ENCODE data around the gene PLSCR3.
"Not testable (repeated sequence)": the region's sequence is repeated elsewhere in the genome, so short reads cannot be mapped to it uniquely, and the experiment has no call there.

Gene PLSCR3

DNA sequence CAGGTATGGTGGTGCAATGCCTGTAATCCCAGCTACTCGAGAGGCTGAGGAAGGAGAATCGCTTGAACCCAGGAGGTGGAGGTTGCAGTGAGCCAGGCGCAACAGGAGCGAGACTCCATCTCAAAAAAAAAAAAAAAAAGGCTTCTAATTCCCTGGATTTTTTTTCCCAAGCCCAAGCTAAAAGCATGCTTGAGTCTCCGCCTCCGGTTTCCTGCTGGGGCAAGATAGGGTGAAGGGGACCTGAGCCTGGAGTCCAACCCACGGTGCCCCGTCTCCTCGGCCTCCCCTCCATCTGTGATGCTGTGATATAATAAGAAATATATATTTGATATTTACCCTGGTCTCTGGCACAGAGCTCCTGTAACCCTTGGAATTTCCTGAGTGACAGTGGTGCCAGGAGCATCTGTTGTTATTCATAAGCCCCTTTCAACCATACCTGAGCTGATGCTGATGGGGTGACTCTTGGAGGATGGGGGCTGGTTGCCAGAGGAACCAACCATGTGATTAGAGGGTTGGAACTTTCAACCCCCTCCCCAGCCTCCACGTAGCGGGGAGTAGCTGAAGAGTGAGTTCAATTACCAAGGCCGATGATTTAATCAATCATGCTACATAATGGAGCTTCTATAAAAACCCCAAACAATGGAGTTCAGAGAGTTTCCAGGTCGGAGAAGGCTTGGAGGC, 26.3 kb downstream of the PLSCR3 start:
- Histone ChIP-seq H4K20me1 (ENCODE audit: insufficient read depth, low read length, poor library complexity, severe bottlenecking) (no peaks in the 10 kb centered on the region), H3K9me3 (ENCODE audit: insufficient read depth, low read depth, low read length) (no peaks in the 10 kb centered on the region), H3K4me2 (ENCODE audit: low read depth, low read length, poor library complexity, severe bottlenecking) (no peak overlapping the region), H3K27me3 (ENCODE audit: insufficient read depth, low read length, poor library complexity, severe bottlenecking) (no peaks in the 10 kb centered on the region), H3K4me1 (ENCODE audit: insufficient read depth, low read length, poor library complexity, severe bottlenecking) (no peaks in the 10 kb centered on the region), H3K4me3 (ENCODE audit: low read length, poor library complexity, severe bottlenecking) (no peak overlapping the region), H3K79me2 (ENCODE audit: insufficient read depth, low read length) (no peaks in the 10 kb centered on the region), H3K9me2 (replicated peaks; ENCODE audit: low read depth, low read length) (no peaks in the 10 kb centered on the region), H3K9ac (ENCODE audit: low read depth, low read length, poor library complexity, severe bottlenecking) (no peak overlapping the region), H2AFZ (ENCODE audit: low read length) (no peak overlapping the region), H3K36me3 (ENCODE audit: insufficient read depth, low read length) (no peaks in the 10 kb centered on the region), H3F3A (ENCODE audit: low read depth) (no peaks in the 10 kb centered on the region)
- no peak for TF ChIP-seq EZH2phosphoT487 (IDR thresholded peaks at IDR 0.05; ENCODE audit: borderline replicate concordance)
- TF ChIP-seq, protein P1, sequence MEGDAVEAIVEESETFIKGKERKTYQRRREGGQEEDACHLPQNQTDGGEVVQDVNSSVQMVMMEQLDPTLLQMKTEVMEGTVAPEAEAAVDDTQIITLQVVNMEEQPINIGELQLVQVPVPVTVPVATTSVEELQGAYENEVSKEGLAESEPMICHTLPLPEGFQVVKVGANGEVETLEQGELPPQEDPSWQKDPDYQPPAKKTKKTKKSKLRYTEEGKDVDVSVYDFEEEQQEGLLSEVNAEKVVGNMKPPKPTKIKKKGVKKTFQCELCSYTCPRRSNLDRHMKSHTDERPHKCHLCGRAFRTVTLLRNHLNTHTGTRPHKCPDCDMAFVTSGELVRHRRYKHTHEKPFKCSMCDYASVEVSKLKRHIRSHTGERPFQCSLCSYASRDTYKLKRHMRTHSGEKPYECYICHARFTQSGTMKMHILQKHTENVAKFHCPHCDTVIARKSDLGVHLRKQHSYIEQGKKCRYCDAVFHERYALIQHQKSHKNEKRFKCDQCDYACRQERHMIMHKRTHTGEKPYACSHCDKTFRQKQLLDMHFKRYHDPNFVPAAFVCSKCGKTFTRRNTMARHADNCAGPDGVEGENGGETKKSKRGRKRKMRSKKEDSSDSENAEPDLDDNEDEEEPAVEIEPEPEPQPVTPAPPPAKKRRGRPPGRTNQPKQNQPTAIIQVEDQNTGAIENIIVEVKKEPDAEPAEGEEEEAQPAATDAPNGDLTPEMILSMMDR (conservative IDR thresholded peaks at IDR 0.05; ENCODE audit: low read length) = no peak

DNA sequence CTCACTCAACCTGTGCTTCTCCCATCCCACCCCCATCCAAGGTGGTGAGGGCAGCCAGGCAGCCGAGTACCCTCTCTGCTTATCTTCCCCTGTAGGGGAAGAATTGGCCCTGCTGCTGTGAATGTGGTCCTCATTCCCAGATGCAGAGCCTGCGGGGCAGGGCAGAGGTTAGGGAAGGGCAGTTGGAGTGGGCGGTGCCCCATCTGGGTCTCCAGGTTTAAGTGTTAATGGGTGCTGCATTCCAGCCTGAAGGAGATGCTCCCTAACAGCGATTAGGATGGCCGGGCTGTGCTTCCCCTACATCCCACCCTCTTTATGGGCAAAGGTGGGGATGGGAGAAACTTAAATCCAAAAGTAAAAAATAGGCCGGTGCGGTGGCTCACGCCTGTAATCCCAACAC, 27.2 kb downstream of the PLSCR3 start:
- Histone ChIP-seq H3F3A (ENCODE audit: low read depth) (no peaks in the 10 kb centered on the region), H3K9me2 (replicated peaks; ENCODE audit: low read depth, low read length) (no peaks in the 10 kb centered on the region), H3K36me3 (ENCODE audit: insufficient read depth, low read length) (no peaks in the 10 kb centered on the region), H3K79me2 (ENCODE audit: insufficient read depth, low read length) (no peaks in the 10 kb centered on the region), H2AFZ (ENCODE audit: low read length) (no peak overlapping the region), H3K9me3 (ENCODE audit: insufficient read depth, low read depth, low read length) (no peaks in the 10 kb centered on the region), H3K4me2 (ENCODE audit: low read depth, low read length, poor library complexity, severe bottlenecking) (no peak overlapping the region), H3K27me3 (ENCODE audit: insufficient read depth, low read length, poor library complexity, severe bottlenecking) (no peaks in the 10 kb centered on the region), H3K9ac (ENCODE audit: low read depth, low read length, poor library complexity, severe bottlenecking) (no peak overlapping the region), H3K4me1 (ENCODE audit: insufficient read depth, low read length, poor library complexity, severe bottlenecking) (no peaks in the 10 kb centered on the region), H4K20me1 (ENCODE audit: insufficient read depth, low read length, poor library complexity, severe bottlenecking) (no peaks in the 10 kb centered on the region), H3K4me3 (ENCODE audit: low read length, poor library complexity, severe bottlenecking) (no peak overlapping the region)
- TF ChIP-seq, protein P1 (conservative IDR thresholded peaks at IDR 0.05; ENCODE audit: low read length) = no peak
- no peak for TF ChIP-seq EZH2phosphoT487 (IDR thresholded peaks at IDR 0.05; ENCODE audit: borderline replicate concordance)

DNA sequence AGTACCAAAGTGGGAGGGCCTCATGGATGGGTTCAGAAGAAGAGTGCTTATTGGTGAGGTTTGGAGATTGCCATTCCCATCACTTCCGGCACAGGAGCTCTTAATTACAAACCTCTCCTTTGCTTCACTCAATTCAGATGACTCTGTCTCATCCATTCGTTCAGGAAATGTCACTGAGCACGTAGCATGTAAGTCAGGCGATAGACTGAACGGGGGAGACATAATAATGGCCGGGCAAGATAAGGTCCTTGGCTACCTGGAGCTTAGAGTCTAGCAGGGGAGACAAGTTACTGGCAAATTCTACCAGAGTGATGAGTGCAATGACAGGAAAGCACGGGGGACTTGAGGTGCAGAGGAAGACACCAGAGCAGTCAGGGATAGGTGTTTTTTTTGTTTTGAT, 28.4 kb downstream of the PLSCR3 start:
- not testable (repeated sequence) for H3K9me2 ChIP-seq (replicated peaks; ENCODE audit: low read depth, low read length); H2AFZ ChIP-seq (ENCODE audit: low read length); H3K79me2 ChIP-seq (ENCODE audit: insufficient read depth, low read length); H3F3A ChIP-seq (ENCODE audit: low read depth); H3K4me1 ChIP-seq (ENCODE audit: insufficient read depth, low read length, poor library complexity, severe bottlenecking); H3K9me3 ChIP-seq (ENCODE audit: insufficient read depth, low read depth, low read length); H3K4me3 ChIP-seq (ENCODE audit: low read length, poor library complexity, severe bottlenecking); H3K36me3 ChIP-seq (ENCODE audit: insufficient read depth, low read length); H3K27me3 ChIP-seq (ENCODE audit: insufficient read depth, low read length, poor library complexity, severe bottlenecking); H3K9ac ChIP-seq (ENCODE audit: low read depth, low read length, poor library complexity, severe bottlenecking); H3K4me2 ChIP-seq (ENCODE audit: low read depth, low read length, poor library complexity, severe bottlenecking); H4K20me1 ChIP-seq (ENCODE audit: insufficient read depth, low read length, poor library complexity, severe bottlenecking)

DNA sequence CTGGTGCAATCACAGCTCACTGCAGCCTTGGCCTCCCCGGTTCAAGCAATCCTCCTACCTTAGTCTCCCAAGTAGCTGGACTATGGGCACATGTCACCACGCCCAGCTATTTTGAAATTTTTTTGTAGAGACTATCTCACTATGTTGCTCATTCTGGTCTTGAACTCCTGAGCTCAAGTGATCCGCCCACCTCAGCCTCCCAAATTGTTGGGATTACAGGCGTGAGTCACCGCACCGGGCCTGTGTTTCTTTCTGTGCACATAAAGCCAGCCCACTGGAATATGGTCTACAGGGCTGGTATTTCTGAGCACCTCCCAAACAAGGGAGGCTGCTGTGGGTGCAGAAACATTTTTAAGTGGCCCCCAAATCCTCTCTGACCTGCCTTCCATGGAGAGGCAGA, 31.0 kb downstream of the PLSCR3 start:
- no peak overlapping the region for H3K4me2 ChIP-seq (ENCODE audit: low read depth, low read length, poor library complexity, severe bottlenecking)
- no peaks in the 10 kb centered on the region for H3K9me2 ChIP-seq (replicated peaks; ENCODE audit: low read depth, low read length)
- H3K4me3 ChIP-seq (ENCODE audit: low read length, poor library complexity, severe bottlenecking) = no peak overlapping the region
- no peak overlapping the region for H3K9ac ChIP-seq (ENCODE audit: low read depth, low read length, poor library complexity, severe bottlenecking)
- no peak for TF ChIP-seq EZH2phosphoT487 (IDR thresholded peaks at IDR 0.05; ENCODE audit: borderline replicate concordance)
- TF ChIP-seq, protein P1 (conservative IDR thresholded peaks at IDR 0.05; ENCODE audit: low read length) = no peak
- H3K4me1 ChIP-seq (ENCODE audit: insufficient read depth, low read length, poor library complexity, severe bottlenecking) = no peaks in the 10 kb centered on the region
- no peaks in the 10 kb centered on the region for H3K36me3 ChIP-seq (ENCODE audit: insufficient read depth, low read length)
- no peaks in the 10 kb centered on the region for H3K27me3 ChIP-seq (ENCODE audit: insufficient read depth, low read length, poor library complexity, severe bottlenecking)
- H3K79me2 ChIP-seq (ENCODE audit: insufficient read depth, low read length) = no peaks in the 10 kb centered on the region
- H2AFZ ChIP-seq (ENCODE audit: low read length) = no peak overlapping the region
- no peaks in the 10 kb centered on the region for H3K9me3 ChIP-seq (ENCODE audit: insufficient read depth, low read depth, low read length)
- H3F3A ChIP-seq (ENCODE audit: low read depth) = no peaks in the 10 kb centered on the region
- H4K20me1 ChIP-seq (ENCODE audit: insufficient read depth, low read length, poor library complexity, severe bottlenecking) = no peaks in the 10 kb centered on the region

Measured in Loucy (cell line).